Measurements from ENCODE around the gene EDN2. TPM values are rescaled to one million over a fixed set of nuclear protein-coding genes. Genes with fewer than 3 reads are reported as not detected.

Gene EDN2
- total and polyA plus RNA-seq, 4 donors: 0.10 to 0.13 TPM; not detected in 2

- Histone ChIP-seq H3K9ac (ENCODE audit: low read depth in 1 of 2, low read length in 2 of 2) (no peak overlapping the region), H3K4me3 (ENCODE audit: low read depth in 1 of 3, low read length in 3 of 3) (no peak overlapping the region), H3K9me3 (ENCODE audit: control insufficient read depth in 4 of 4, low read length in 3 of 4) (no peaks in the 10 kb centered on the region), H3K36me3 (ENCODE audit: control insufficient read depth in 4 of 4, insufficient read depth in 3 of 4, low read depth in 1 of 4, low read length in 3 of 4) (no peaks in the 10 kb centered on the region), H3K27me3 (ENCODE audit: control insufficient read depth in 4 of 4, insufficient read depth in 4 of 4, low read length in 3 of 4) (no peaks in the 10 kb centered on the region), H3K27ac (ENCODE audit: low read depth in 1 of 2, low read length in 2 of 2) (no peak overlapping the region), H3K4me1 (ENCODE audit: control insufficient read depth in 4 of 4, insufficient read depth in 4 of 4, low read length in 3 of 4) (peaks cover 0 to 24% (median 15%) of the 10 kb centered on the region in 4 donors)
- 67% methylated on average over 4 of the region's 4 CpGs for WGBS
- no peak for DNase-seq (ENCODE audit: low spot score)
- TF ChIP-seq SP1 (IDR thresholded peaks at IDR 0.05) (no peak), MAX (IDR thresholded peaks at IDR 0.05) (no peak), EGR1 (IDR thresholded peaks at IDR 0.05; ENCODE audit: low read depth in 2 of 2) (no peak), JUND (IDR thresholded peaks at IDR 0.05) (no peak), REST (IDR thresholded peaks at IDR 0.05) (no peak), ZBTB33 (IDR thresholded peaks at IDR 0.05) (no peak), HNF4G (IDR thresholded peaks at IDR 0.05) (no peak), CTCF (IDR thresholded peaks at IDR 0.05; ENCODE audit: low read depth, low read length, missing input control) (no peak), HNF4A (conservative IDR thresholded peaks at IDR 0.05) (no peak), ATF3 (IDR thresholded peaks at IDR 0.05) (no peak), RAD21 (IDR thresholded peaks at IDR 0.05) (no peak), GABPA (IDR thresholded peaks at IDR 0.05 in 1 of 2, conservative IDR thresholded peaks at IDR 0.05 in 1 of 2) (no peak), NR2F2 (IDR thresholded peaks at IDR 0.05) (no peak)
Observed at GRCh38 chr1:41486053-41486370, 1.5 kb upstream of the EDN2 start.

- WGBS: 64% methylated on average over 5 of the region's 5 CpGs
- H3K27me3 ChIP-seq (ENCODE audit: control insufficient read depth in 4 of 4, insufficient read depth in 4 of 4, low read length in 3 of 4): no peaks in the 10 kb centered on the region
- no peaks in the 10 kb centered on the region for H3K9me3 ChIP-seq (ENCODE audit: control insufficient read depth in 4 of 4, low read length in 3 of 4)
- H3K4me3 ChIP-seq (ENCODE audit: low read depth in 1 of 3, low read length in 3 of 3): no peak overlapping the region
- H3K36me3 ChIP-seq (ENCODE audit: control insufficient read depth in 4 of 4, insufficient read depth in 3 of 4, low read depth in 1 of 4, low read length in 3 of 4): no peaks in the 10 kb centered on the region
- peaks cover 0 to 24% (median 16%) of the 10 kb centered on the region in 4 donors for H3K4me1 ChIP-seq (ENCODE audit: control insufficient read depth in 4 of 4, insufficient read depth in 4 of 4, low read length in 3 of 4)
- no peak overlapping the region for H3K27ac ChIP-seq (ENCODE audit: low read depth in 1 of 2, low read length in 2 of 2)
- DNase-seq (ENCODE audit: low spot score): no peak
- H3K9ac ChIP-seq (ENCODE audit: low read depth in 1 of 2, low read length in 2 of 2): no peak overlapping the region
- TF ChIP-seq CTCF (IDR thresholded peaks at IDR 0.05; ENCODE audit: low read depth, low read length, missing input control) (no peak), HNF4G (IDR thresholded peaks at IDR 0.05) (no peak), ZBTB33 (IDR thresholded peaks at IDR 0.05) (no peak), SP1 (IDR thresholded peaks at IDR 0.05) (no peak), REST (IDR thresholded peaks at IDR 0.05) (no peak), GABPA (IDR thresholded peaks at IDR 0.05 in 1 of 2, conservative IDR thresholded peaks at IDR 0.05 in 1 of 2) (no peak), EGR1 (IDR thresholded peaks at IDR 0.05; ENCODE audit: low read depth in 2 of 2) (no peak), HNF4A (conservative IDR thresholded peaks at IDR 0.05) (no peak), FOXA1 (IDR thresholded peaks at IDR 0.05) (no peak), TAF1 (conservative IDR thresholded peaks at IDR 0.05) (no peak)
Observed at GRCh38 chr1:41485605-41486004, 1.1 kb upstream of the EDN2 start.

Data from liver (tissue), 9 donors.